HEK293 (cell line): ENCODE data around the gene ADSS1.

Experiments used
- CTCF ChIA-PET: fragments of 350-600 bp; formaldehyde crosslinking; extraction: SDS; loops from one replicate; lab custom pipeline; 2021; ENCODE audit warnings: antibody characterized with exemption; lab: Yijun Ruan, JAX
- POLR2A ChIA-PET: fragments of 300-600 bp; formaldehyde crosslinking; extraction: SDS; loops from one replicate; lab custom pipeline; 2020; ENCODE audit warnings: antibody characterized with exemption, inconsistent platforms; lab: Yijun Ruan, JAX
- H3K27ac ChIP-seq: fragments of 200-500 bp; sonication (Bioruptor generic); 2 replicates; pipeline ENCODE4 v1.5.1; 2014; ENCODE audit warnings: low read depth, low read length, control low read depth, inconsistent platforms; ENCODE audit errors: extremely low read depth
- H3K36me3 ChIP-seq, 2 experiments: fragments of 200-500 bp in 1 of 2; sonication (Bioruptor generic) in 1 of 2; 1 replicate in 1 of 2; 2 replicates in 1 of 2; pipeline ENCODE4 v1.5.1; 2014 to 2017; ENCODE audit warnings: inconsistent platforms in 2 of 2, low read length in 2 of 2; ENCODE audit not compliant: control insufficient read depth in 2 of 2, insufficient read depth in 1 of 2
- H3K4me1 ChIP-seq: fragments of 200-500 bp; sonication (Bioruptor generic); 2 replicates; pipeline ENCODE4 v1.5.1; 2014; ENCODE audit warnings: mild to moderate bottlenecking, low read length, inconsistent platforms; ENCODE audit not compliant: control insufficient read depth, insufficient read depth
- H3K4me3 ChIP-seq: 2 replicates; pipeline ENCODE4 v1.5.1; 2011; ENCODE audit warnings: low read depth, mild to moderate bottlenecking, control low read depth, low read length, moderate library complexity
- H3K9me3 ChIP-seq: fragments of 200-500 bp; sonication (Bioruptor generic); 2 replicates; pipeline ENCODE4 v1.5.1; 2014; ENCODE audit warnings: low read depth, low read length, inconsistent platforms; ENCODE audit not compliant: control insufficient read depth, insufficient read depth
- CTCF ChIP-seq: fragments of 450-650 bp; formaldehyde crosslinking; IDR thresholded peaks from 2 replicates; pipeline ENCODE4 v1.5.1; 2016; ENCODE audit warnings: missing biosample characterization, missing genetic modification characterization
- GLIS1 ChIP-seq: fragments of 450-650 bp; formaldehyde crosslinking; IDR thresholded peaks from 2 replicates; pipeline ENCODE4 v1.5.1; 2016; ENCODE audit warnings: missing biosample characterization, missing genetic modification characterization
- GLIS2 ChIP-seq: fragments of 450-650 bp; formaldehyde crosslinking; IDR thresholded peaks from 2 replicates; pipeline ENCODE4 v1.5.1; 2016; ENCODE audit warnings: missing biosample characterization, missing genetic modification characterization
- PRDM10 ChIP-seq: fragments of 450-650 bp; formaldehyde crosslinking; IDR thresholded peaks from 2 replicates; pipeline ENCODE4 v1.5.1; 2016; ENCODE audit warnings: missing biosample characterization, missing genetic modification characterization
- SCRT2 ChIP-seq: fragments of 450-650 bp; formaldehyde crosslinking; IDR thresholded peaks from 2 replicates; pipeline ENCODE4 v1.5.1; 2016; ENCODE audit warnings: missing biosample characterization, missing genetic modification characterization
- SP2 ChIP-seq: fragments of 450-650 bp; formaldehyde crosslinking; IDR thresholded peaks from 2 replicates; pipeline ENCODE4 v1.5.1; 2016; ENCODE audit warnings: missing biosample characterization, missing genetic modification characterization
- ZBTB1 ChIP-seq: fragments of 450-650 bp; formaldehyde crosslinking; IDR thresholded peaks from 2 replicates; pipeline ENCODE4 v1.5.1; 2016; ENCODE audit warnings: missing biosample characterization, missing genetic modification characterization
- ZBTB11 ChIP-seq: fragments of 450-650 bp; formaldehyde crosslinking; conservative IDR thresholded peaks from 2 replicates; pipeline ENCODE4 v1.5.1; 2016; ENCODE audit warnings: low read depth, missing biosample characterization, missing genetic modification characterization
- ZBTB8A ChIP-seq: fragments of 450-650 bp; formaldehyde crosslinking; IDR thresholded peaks from 2 replicates; pipeline ENCODE4 v1.5.1; 2016; ENCODE audit warnings: missing biosample characterization, missing genetic modification characterization
- ZIC2 ChIP-seq: fragments of 450-650 bp; formaldehyde crosslinking; IDR thresholded peaks from 2 replicates; pipeline ENCODE4 v1.5.1; 2016; ENCODE audit warnings: missing biosample characterization, missing genetic modification characterization
- ZNF18 ChIP-seq: fragments of 450-650 bp; formaldehyde crosslinking; IDR thresholded peaks from 2 replicates; pipeline ENCODE4 v1.5.1; 2016; ENCODE audit warnings: missing biosample characterization, missing genetic modification characterization
- ZNF555 ChIP-seq: fragments of 450-650 bp; formaldehyde crosslinking; conservative IDR thresholded peaks from 2 replicates; pipeline ENCODE4 v1.5.1; 2017; ENCODE audit warnings: missing biosample characterization, mild to moderate bottlenecking, missing genetic modification characterization, inconsistent platforms
- ZNF571 ChIP-seq: fragments of 450-650 bp; formaldehyde crosslinking; IDR thresholded peaks from 2 replicates; pipeline ENCODE4 v1.5.0; 2017; ENCODE audit warnings: missing biosample characterization, missing genetic modification characterization
- TF ChIP-seq, protein P1 (sequence below): fragments of 450-650 bp; formaldehyde crosslinking; IDR thresholded peaks from 2 replicates; pipeline ENCODE4 v1.5.1; 2016; ENCODE audit warnings: missing biosample characterization, missing genetic modification characterization
- TF ChIP-seq, protein P2 (sequence below): fragments of 450-650 bp; formaldehyde crosslinking; IDR thresholded peaks from 2 replicates; pipeline ENCODE4 v1.5.1; 2017; ENCODE audit warnings: missing biosample characterization, mild to moderate bottlenecking, missing genetic modification characterization, moderate library complexity
- TF ChIP-seq, protein P3 (sequence below): fragments of 450-650 bp; IDR thresholded peaks from 2 replicates; pipeline ENCODE4 v1.5.1; 2018; ENCODE audit warnings: missing biosample characterization, mild to moderate bottlenecking, missing genetic modification characterization
- TF ChIP-seq, protein P4 (sequence below): fragments of 450-650 bp; formaldehyde crosslinking; IDR thresholded peaks from 2 replicates; pipeline ENCODE4 v1.5.1; 2016; ENCODE audit warnings: missing biosample characterization, missing genetic modification characterization

Gene ADSS1

GRCh38 chr14:104731320-104732294 is 7.6 kb downstream of the ADSS1 start:
- H3K4me1 ChIP-seq, result no peaks in the 10 kb centered on the region
- H3K27ac ChIP-seq, result no peak overlapping the region
- peak; percentile 86 for TF ChIP-seq PRDM10 (tag by site-specific recombination)
- TF ChIP-seq SP2 (tag by site-specific recombination), result no peak
- no peak for TF ChIP-seq ZNF555 (tag by site-specific recombination)
- no peak for TF ChIP-seq ZBTB1 (tag by site-specific recombination)
- peak; percentile 88 for TF ChIP-seq CTCF (tag by site-specific recombination)
- TF ChIP-seq ZBTB11 (tag by site-specific recombination), result no peak
- no peak for TF ChIP-seq SCRT2 (tag by site-specific recombination)
- peak; percentile 15; the same call in 1 of the 2 replicates for TF ChIP-seq GLIS2 (tag by site-specific recombination)
- TF ChIP-seq, protein P1, sequence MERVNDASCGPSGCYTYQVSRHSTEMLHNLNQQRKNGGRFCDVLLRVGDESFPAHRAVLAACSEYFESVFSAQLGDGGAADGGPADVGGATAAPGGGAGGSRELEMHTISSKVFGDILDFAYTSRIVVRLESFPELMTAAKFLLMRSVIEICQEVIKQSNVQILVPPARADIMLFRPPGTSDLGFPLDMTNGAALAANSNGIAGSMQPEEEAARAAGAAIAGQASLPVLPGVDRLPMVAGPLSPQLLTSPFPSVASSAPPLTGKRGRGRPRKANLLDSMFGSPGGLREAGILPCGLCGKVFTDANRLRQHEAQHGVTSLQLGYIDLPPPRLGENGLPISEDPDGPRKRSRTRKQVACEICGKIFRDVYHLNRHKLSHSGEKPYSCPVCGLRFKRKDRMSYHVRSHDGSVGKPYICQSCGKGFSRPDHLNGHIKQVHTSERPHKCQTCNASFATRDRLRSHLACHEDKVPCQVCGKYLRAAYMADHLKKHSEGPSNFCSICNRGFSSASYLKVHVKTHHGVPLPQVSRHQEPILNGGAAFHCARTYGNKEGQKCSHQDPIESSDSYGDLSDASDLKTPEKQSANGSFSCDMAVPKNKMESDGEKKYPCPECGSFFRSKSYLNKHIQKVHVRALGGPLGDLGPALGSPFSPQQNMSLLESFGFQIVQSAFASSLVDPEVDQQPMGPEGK (tag by site-specific recombination), result 0 out of 2 replicates have a peak, but pooled peaks have one; percentile 25
- TF ChIP-seq, protein P2, sequence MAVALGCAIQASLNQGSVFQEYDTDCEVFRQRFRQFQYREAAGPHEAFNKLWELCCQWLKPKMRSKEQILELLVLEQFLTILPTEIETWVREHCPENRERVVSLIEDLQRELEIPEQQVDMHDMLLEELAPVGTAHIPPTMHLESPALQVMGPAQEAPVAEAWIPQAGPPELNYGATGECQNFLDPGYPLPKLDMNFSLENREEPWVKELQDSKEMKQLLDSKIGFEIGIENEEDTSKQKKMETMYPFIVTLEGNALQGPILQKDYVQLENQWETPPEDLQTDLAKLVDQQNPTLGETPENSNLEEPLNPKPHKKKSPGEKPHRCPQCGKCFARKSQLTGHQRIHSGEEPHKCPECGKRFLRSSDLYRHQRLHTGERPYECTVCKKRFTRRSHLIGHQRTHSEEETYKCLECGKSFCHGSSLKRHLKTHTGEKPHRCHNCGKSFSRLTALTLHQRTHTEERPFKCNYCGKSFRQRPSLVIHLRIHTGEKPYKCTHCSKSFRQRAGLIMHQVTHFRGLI (tag by site-specific recombination), result no peak
- TF ChIP-seq, protein P3, sequence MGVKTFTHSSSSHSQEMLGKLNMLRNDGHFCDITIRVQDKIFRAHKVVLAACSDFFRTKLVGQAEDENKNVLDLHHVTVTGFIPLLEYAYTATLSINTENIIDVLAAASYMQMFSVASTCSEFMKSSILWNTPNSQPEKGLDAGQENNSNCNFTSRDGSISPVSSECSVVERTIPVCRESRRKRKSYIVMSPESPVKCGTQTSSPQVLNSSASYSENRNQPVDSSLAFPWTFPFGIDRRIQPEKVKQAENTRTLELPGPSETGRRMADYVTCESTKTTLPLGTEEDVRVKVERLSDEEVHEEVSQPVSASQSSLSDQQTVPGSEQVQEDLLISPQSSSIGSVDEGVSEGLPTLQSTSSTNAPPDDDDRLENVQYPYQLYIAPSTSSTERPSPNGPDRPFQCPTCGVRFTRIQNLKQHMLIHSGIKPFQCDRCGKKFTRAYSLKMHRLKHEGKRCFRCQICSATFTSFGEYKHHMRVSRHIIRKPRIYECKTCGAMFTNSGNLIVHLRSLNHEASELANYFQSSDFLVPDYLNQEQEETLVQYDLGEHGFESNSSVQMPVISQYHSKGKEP (tag by site-specific recombination), result no peak
- TF ChIP-seq, protein P4, sequence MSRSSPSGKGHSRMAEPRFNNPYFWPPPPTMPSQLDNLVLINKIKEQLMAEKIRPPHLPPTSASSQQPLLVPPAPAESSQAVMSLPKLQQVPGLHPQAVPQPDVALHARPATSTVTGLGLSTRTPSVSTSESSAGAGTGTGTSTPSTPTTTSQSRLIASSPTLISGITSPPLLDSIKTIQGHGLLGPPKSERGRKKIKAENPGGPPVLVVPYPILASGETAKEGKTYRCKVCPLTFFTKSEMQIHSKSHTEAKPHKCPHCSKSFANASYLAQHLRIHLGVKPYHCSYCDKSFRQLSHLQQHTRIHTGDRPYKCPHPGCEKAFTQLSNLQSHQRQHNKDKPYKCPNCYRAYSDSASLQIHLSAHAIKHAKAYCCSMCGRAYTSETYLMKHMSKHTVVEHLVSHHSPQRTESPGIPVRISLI (tag by site-specific recombination), result no peak
- TF ChIP-seq ZNF18 (tag by site-specific recombination), result no peak
- no peak for TF ChIP-seq ZNF571 (tag by site-specific recombination)
- TF ChIP-seq ZIC2 (tag by site-specific recombination), result peak; percentile 45; the same call in 1 of the 2 replicates
- TF ChIP-seq ZBTB8A (tag by site-specific recombination), result peak; percentile 29; the same call in 1 of the 2 replicates
- TF ChIP-seq GLIS1 (tag by site-specific recombination), result peak; percentile 37; the same call in 1 of the 2 replicates

More at GRCh38 chr14:104731320-104732294, 7.6 kb downstream of the ADSS1 start:
- Histone ChIP-seq H3K36me3 (no peaks in the 10 kb centered on the region), H3K9me3 (no peaks in the 10 kb centered on the region), H3K4me3 (no peak overlapping the region)
- ChIA-PET CTCF (interaction anchor here (1.2 kb wide), 1 partner anchor 18 kb away, joined by 3 read pairs; no protein-coding TSS in a partner anchor), POLR2A (interaction anchor here (0.9 kb wide), 1 partner anchor 21 kb away, joined by 3 read pairs; the partner anchor contains the start of gene SIVA1)
